Bone marrow (tissue), 2 donors: Measurements from ENCODE around the gene RNF111.
"Not testable (repeated sequence)": the region's sequence is repeated elsewhere in the genome, so short reads cannot be mapped to it uniquely, and the experiment has no call there.

Experiments
- DNase-seq, 2 donors: peaks; one replicate each; lab custom pipeline; 2025; lab: John Stamatoyannopoulos, UW

RNF111 gene

GRCh38 chr15:59133929-59134427 is 146.5 kb downstream of the RNF111 start:
- DNase-seq = no peak

DNA sequence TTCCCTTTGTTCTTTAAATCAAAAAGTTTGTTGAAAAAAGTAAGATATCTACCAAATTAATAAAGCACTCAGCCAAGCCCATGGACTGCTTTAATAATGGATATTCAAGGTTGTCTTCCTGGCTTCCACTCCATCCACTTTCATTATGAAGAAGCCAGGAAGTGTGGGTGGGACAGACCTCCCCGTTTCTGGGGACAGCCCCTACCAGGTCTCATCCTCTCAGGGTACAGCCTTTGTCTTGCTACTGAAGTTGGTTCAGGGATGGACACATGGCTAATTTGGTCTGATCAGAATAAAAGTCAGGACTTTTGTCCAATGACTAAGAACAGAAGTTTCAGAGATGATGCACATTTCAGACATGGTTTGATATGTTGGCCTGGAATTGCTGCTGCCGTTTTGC is 150.1 kb downstream of the RNF111 start:
- no peak for DNase-seq

- DNase-seq = peak in 1 of 2 donors; percentile 37
Measured at GRCh38 chr15:59138243-59138642, 150.8 kb downstream of the RNF111 start.

GRCh38 chr15:59140422-59141226 is 153.2 kb downstream of the RNF111 start:
- no peak for DNase-seq

DNA sequence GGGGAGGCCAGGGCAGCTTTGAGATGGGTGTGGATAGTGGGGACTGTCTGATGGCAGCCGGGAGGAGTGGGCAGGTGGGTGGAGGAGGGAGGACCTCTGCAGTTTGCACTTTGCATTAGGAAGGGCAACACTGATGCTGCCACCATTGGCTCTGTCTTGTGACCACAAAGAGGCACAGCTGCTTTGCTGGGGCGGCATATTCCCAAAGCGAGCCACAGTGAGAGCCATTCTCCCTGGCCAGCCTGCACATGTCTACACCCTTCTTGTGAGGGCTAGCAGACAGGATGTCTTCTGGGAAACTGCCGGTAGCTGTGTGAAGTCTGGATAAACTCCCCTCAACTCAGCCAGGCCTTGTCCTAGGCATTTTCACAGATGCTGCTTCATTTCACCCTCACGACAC is 155.8 kb downstream of the RNF111 start:
- no peak for DNase-seq

DNA sequence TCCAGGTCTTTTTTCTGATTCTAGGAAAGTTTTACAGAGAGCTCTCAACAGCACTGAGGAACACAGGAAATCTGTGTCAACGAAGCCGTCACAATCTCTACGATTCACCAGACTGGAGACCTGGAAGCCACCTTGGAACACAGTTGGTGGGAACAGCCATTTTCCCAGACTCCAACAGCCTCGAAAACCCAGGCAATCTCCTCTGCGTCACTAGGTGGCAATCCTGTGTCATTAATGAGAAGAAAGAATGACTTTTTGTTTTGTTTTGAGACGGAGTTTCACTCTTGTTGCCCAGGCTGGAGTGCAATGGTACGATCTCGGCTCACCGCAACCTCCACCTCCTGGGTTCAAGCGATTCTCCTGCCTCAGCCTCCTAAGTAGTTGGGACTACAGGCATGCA is 157.1 kb downstream of the RNF111 start:
- DNase-seq = not testable (repeated sequence)
